Measurements from ENCODE around the gene ZNF432. TPM values are rescaled to one million over a fixed set of nuclear protein-coding genes. Genes with fewer than 3 reads are reported as not detected.

Gene ZNF432
- total RNA-seq, 1 experiment from 2014 or later = 8.2 TPM

GRCh38 chr19:51986309-51987291, 62.0 kb downstream of the ZNF432 start, which contains the start of gene ZNF350:
Gene ZNF350 (minus strand): TSS chr19:51986840. CDS start chr19:51974360, 12,480 bp downstream.
- BruUV-seq (replicated peaks) = TSS peak; percentile 85
- Histone ChIP-seq H3K4me1 (ENCODE audit: control insufficient read depth, insufficient read depth, low read length) (no peaks in the 10 kb centered on the region), H3K9me3 (ENCODE audit: control insufficient read depth, insufficient read depth, low read depth, low read length) (peaks cover 10% of the 10 kb centered on the region; the same call in 1 of the 2 replicates), H3K4me3 (ENCODE audit: low read depth in 2 of 2, low read length in 2 of 2) (peak within 1 kb of the TSS; percentile 91 to 95), H3K36me3 (ENCODE audit: control insufficient read depth, insufficient read depth, low read length) (peaks cover 2% of the 10 kb centered on the region; the same call in 1 of the 2 replicates), H3K27ac (ENCODE audit: low read length) (peak within 1 kb of the TSS; percentile 84), H3K27me3 (ENCODE audit: control insufficient read depth, insufficient read depth, low read length) (no peaks in the 10 kb centered on the region)
- POLR2A ChIA-PET = no interaction called here
- intact Hi-C loops (cut with micrococcal nuclease; ENCODE audit: unreplicated experiment) = no loop called here
- CTCF ChIA-PET = no interaction called here
- ATAC-seq (peak; percentile 100), DNase-seq (ENCODE audit: low read depth, low spot score) (peak; percentile 68)
- peak; percentile 59; the same call in 1 of the 2 replicates for TF ChIP-seq POLR2AphosphoS5 (IDR thresholded peaks at IDR 0.05; ENCODE audit: low read depth, low read length)
- peak; percentile 72 for TF ChIP-seq TCF7L2 (IDR thresholded peaks at IDR 0.05; ENCODE audit: low read depth, low read length)
- no peak for TF ChIP-seq REST (IDR thresholded peaks at IDR 0.05; ENCODE audit: insufficient read depth in 1 of 2, low read depth in 2 of 2, low read length in 1 of 2)
- TF ChIP-seq SIN3A (IDR thresholded peaks at IDR 0.05; ENCODE audit: borderline replicate concordance, insufficient read depth, low read depth, low read length) = 0 out of 2 replicates have a peak, but pooled peaks have one; percentile 45
- TF ChIP-seq CTCF (IDR thresholded peaks at IDR 0.05) = no peak
- in situ Hi-C loops (cut with HindIII; ENCODE audit: low pct_unique_long_range_greater_than_20kb, low sequenced_read_pairs) = no loop called here

GRCh38 chr19:51983361-51983760, 65.3 kb downstream of the ZNF432 start:
- H3K27me3 ChIP-seq (ENCODE audit: control insufficient read depth, insufficient read depth, low read length) = no peaks in the 10 kb centered on the region
- DNase-seq (ENCODE audit: low read depth, low spot score) (no peak), ATAC-seq (no peak)
- intact Hi-C loops (cut with micrococcal nuclease; ENCODE audit: unreplicated experiment) (no loop called here), in situ Hi-C loops (cut with HindIII; ENCODE audit: low pct_unique_long_range_greater_than_20kb, low sequenced_read_pairs) (no loop called here)
- POLR2A ChIA-PET = no interaction called here
- peaks cover 20% of the 10 kb centered on the region; the same call in 1 of the 2 replicates for H3K9me3 ChIP-seq (ENCODE audit: control insufficient read depth, insufficient read depth, low read depth, low read length)
- peaks cover 2% of the 10 kb centered on the region; the same call in 1 of the 2 replicates for H3K36me3 ChIP-seq (ENCODE audit: control insufficient read depth, insufficient read depth, low read length)
- H3K4me1 ChIP-seq (ENCODE audit: control insufficient read depth, insufficient read depth, low read length) = no peaks in the 10 kb centered on the region
- no TSS peak for BruUV-seq (replicated peaks)
- no peak for TF ChIP-seq SIN3A (IDR thresholded peaks at IDR 0.05; ENCODE audit: borderline replicate concordance, insufficient read depth, low read depth, low read length)
- TF ChIP-seq REST (IDR thresholded peaks at IDR 0.05; ENCODE audit: insufficient read depth in 1 of 2, low read depth in 2 of 2, low read length in 1 of 2) = no peak
- TF ChIP-seq POLR2AphosphoS5 (IDR thresholded peaks at IDR 0.05; ENCODE audit: low read depth, low read length) = no peak
- no peak for TF ChIP-seq TCF7L2 (IDR thresholded peaks at IDR 0.05; ENCODE audit: low read depth, low read length)
- TF ChIP-seq CTCF (IDR thresholded peaks at IDR 0.05) = no peak
- no peak overlapping the region for H3K4me3 ChIP-seq (ENCODE audit: low read depth in 2 of 2, low read length in 2 of 2)
- CTCF ChIA-PET = no interaction called here
- no peak overlapping the region for H3K27ac ChIP-seq (ENCODE audit: low read length)

Data from Panc1 (cell line).